Left renal cortex interstitium (tissue), 4 donors: ENCODE measurements around the gene PDIA6. TPM values are rescaled to one million over a fixed set of nuclear protein-coding genes. Genes with fewer than 3 reads are reported as not detected.

Experiments
- polyA plus RNA-seq, 4 donors: library from polyadenylated mRNA; unstranded; fragments of 120-200 nt; gene quantifications; one replicate each; pipeline ENCODE4 v1.2.1, GENCODE V29; 2013; ENCODE audit not compliant: insufficient read length in 4 of 4

Gene PDIA6
- polyA plus RNA-seq, 4 donors = 309 to 389 (median 342) TPM

Other genes starting within 250 kb of the PDIA6 start
- 10 to 100 TPM; 25.5 to 31.5 (median 27.9) TPM for gene NOL10, start 122.8 kb downstream of the PDIA6 start, polyA plus RNA-seq
- gene ATP6V1C2, start 91.2 kb downstream of the PDIA6 start, polyA plus RNA-seq = 1 to 10 TPM; 5.8 to 8.6 (median 7.7) TPM
- 1 to 10 TPM in 3 of 4 donors, under 1 TPM in 1; 0.64 to 1.6 (median 1.2) TPM for gene KCNF1, start 99.1 kb upstream of the PDIA6 start, polyA plus RNA-seq